Trophoblast cell (in vitro differentiated cells and primary cell): Measurements from ENCODE around the gene C1QTNF3.
A peak's percentile ranks its signal among the peaks of the same experiment; 100 is the strongest.

ENCODE experiments used
- DNase-seq, 2 donors: peaks; one replicate each; pipeline ENCODE4 v3.0.0-alpha.2; 2016
- H2AFZ ChIP-seq: 2 replicates; pipeline ENCODE4 v1.6.1; 2013; ENCODE audit warnings: low read length, moderate library complexity, mild to moderate bottlenecking; ENCODE audit not compliant: insufficient read depth, poor library complexity
- H2AK5ac ChIP-seq: 2 replicates; pipeline ENCODE4 v1.6.1; 2013; ENCODE audit warnings: mild to moderate bottlenecking, low read length
- H2BK120ac ChIP-seq: 2 replicates; pipeline ENCODE4 v1.6.1; 2013; ENCODE audit warnings: low read length, mild to moderate bottlenecking, moderate library complexity; ENCODE audit not compliant: insufficient read depth, poor library complexity
- H2BK12ac ChIP-seq: 2 replicates; pipeline ENCODE4 v1.6.1; 2013; ENCODE audit warnings: mild to moderate bottlenecking, low read length, moderate library complexity
- H2BK5ac ChIP-seq: 2 replicates; pipeline ENCODE4 v1.6.1; 2013; ENCODE audit warnings: low read length, low read depth, moderate library complexity, mild to moderate bottlenecking; ENCODE audit not compliant: poor library complexity
- H3K14ac ChIP-seq: 2 replicates; pipeline ENCODE4 v1.6.1; 2013; ENCODE audit warnings: mild to moderate bottlenecking, low read length
- H3K18ac ChIP-seq: 2 replicates; pipeline ENCODE4 v1.6.1; 2013; ENCODE audit warnings: mild to moderate bottlenecking, low read length
- H3K23ac ChIP-seq: 2 replicates; pipeline ENCODE4 v1.6.1; 2013; ENCODE audit warnings: low read length
- H3K27ac ChIP-seq: 2 replicates; pipeline ENCODE4 v1.5.1; 2013; ENCODE audit warnings: low read depth, mild to moderate bottlenecking, inconsistent platforms, low read length, moderate library complexity
- H3K27me3 ChIP-seq: 2 replicates; pipeline ENCODE4 v1.6.1; 2013; ENCODE audit warnings: inconsistent platforms, mild to moderate bottlenecking, low read length, moderate library complexity; ENCODE audit not compliant: insufficient read depth
- H3K36me3 ChIP-seq, 2 experiments: 1 replicate in 1 of 2; 2 replicates in 1 of 2; pipeline ENCODE4 v1.6.1; 2013; ENCODE audit warnings: low read length in 2 of 2, mild to moderate bottlenecking in 2 of 2, moderate library complexity in 1 of 2; ENCODE audit not compliant: insufficient read depth in 2 of 2, control insufficient read depth in 1 of 2
- H3K4ac ChIP-seq: 2 replicates; pipeline ENCODE4 v1.6.1; 2013; ENCODE audit warnings: low read depth, mild to moderate bottlenecking, low read length, moderate library complexity
- H3K4me1 ChIP-seq, 2 experiments: 1 replicate in 1 of 2; 2 replicates in 1 of 2; pipeline ENCODE4 v1.6.1; 2013; ENCODE audit warnings: low read length in 2 of 2, mild to moderate bottlenecking in 2 of 2, moderate library complexity in 1 of 2; ENCODE audit not compliant: insufficient read depth in 2 of 2, control insufficient read depth in 1 of 2
- H3K4me2 ChIP-seq: 2 replicates; pipeline ENCODE4 v1.6.1; 2013; ENCODE audit warnings: inconsistent platforms, mild to moderate bottlenecking, low read length, moderate library complexity
- H3K4me3 ChIP-seq: 2 replicates; pipeline ENCODE4 v1.5.1; 2013; ENCODE audit warnings: mild to moderate bottlenecking, low read depth, low read length, inconsistent platforms
- H3K79me1 ChIP-seq: one replicate; pipeline ENCODE4 v1.6.1; 2013; ENCODE audit warnings: low read length
- H3K79me2 ChIP-seq: 2 replicates; pipeline ENCODE4 v1.6.1; 2013; ENCODE audit warnings: low read length, mild to moderate bottlenecking; ENCODE audit not compliant: control insufficient read depth, insufficient read depth, poor library complexity
- H3K9ac ChIP-seq: 2 replicates; pipeline ENCODE4 v1.6.1; 2013; ENCODE audit warnings: mild to moderate bottlenecking, low read length
- H3K9me3 ChIP-seq: 2 replicates; pipeline ENCODE4 v1.6.1; 2013; ENCODE audit warnings: low read depth, mild to moderate bottlenecking, control low read depth, inconsistent platforms, low read length; ENCODE audit not compliant: insufficient read depth
- H4K12ac ChIP-seq: 2 replicates; pipeline ENCODE4 v1.6.1; 2013; ENCODE audit warnings: low read depth, mild to moderate bottlenecking, low read length, moderate library complexity
- H4K8ac ChIP-seq: 2 replicates; pipeline ENCODE4 v1.6.1; 2013; ENCODE audit warnings: low read depth, mild to moderate bottlenecking, low read length, moderate library complexity
- H4K91ac ChIP-seq: one replicate; pipeline ENCODE4 v1.6.1; 2013; ENCODE audit warnings: low read depth, mild to moderate bottlenecking, low read length, moderate library complexity
- WGBS: extraction: QIAGEN DNeasy Blood & Tissue Kit; methylation state at CpG from one replicate; pipeline ENCODE4 v1.1.7; 2013; ENCODE audit warnings: missing lambda C conversion rate; ENCODE audit not compliant: insufficient read length, insufficient coverage; ENCODE audit errors: extremely low coverage; 5-methylcytosine and 5-hydroxymethylcytosine counted together

Gene C1QTNF3

DNA sequence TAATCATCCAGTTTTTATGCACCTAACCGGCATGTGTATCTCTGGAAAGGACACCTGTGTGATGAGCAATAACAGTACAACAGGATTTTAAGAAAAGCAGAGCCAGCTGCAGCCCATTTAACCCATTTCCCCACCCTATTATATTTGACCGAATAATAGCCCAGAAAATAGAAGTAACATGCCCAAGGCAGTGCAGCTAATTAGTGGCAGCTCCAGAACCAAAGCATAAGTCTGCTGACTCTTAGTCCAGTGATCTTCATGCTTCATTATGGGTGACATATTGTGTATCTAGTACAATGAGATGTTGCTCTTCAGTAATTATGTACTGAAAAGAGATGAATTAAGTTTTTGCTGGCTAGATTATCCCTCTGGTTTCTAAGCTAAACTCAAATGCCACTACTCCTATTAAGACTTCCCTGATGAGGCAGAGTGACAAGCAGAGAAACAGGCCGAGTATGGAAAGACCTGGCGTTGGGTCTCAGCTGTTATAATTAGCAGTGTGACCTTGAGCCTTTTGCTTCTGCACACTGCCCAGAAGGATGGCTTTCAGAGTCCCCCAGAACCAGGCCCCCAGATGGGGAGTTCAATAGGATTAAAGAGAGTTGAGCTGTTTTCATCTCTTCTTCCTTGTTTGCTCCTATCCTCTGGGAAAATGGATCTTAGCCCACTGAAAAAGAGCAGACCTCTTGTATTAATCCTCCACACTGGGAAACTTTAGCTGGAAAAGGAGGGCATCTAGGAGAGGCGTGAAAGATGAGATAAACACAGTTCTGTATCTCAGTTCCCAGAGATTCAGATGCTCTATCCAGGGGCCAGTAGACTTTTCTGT is 10.8 kb upstream of the C1QTNF3 start:
- WGBS: no CpG with 5 or more reads among the region's 5 CpGs
- Histone ChIP-seq H3K4ac (no peak overlapping the region), H3K9ac (no peak overlapping the region), H3K9me3 (no peaks in the 10 kb centered on the region), H4K12ac (no peak overlapping the region), H4K91ac (no peak overlapping the region), H4K8ac (no peak overlapping the region), H3K23ac (no peak overlapping the region), H2BK5ac (no peak overlapping the region), H3K14ac (no peak overlapping the region), H3K4me3 (no peak overlapping the region), H3K36me3 (no peaks in the 10 kb centered on the region), H3K4me1 (peaks cover 0 to 2% of the 10 kb centered on the region in 2 experiments), H3K27ac (no peak overlapping the region), H3K79me1 (no peaks in the 10 kb centered on the region), H3K27me3 (no peaks in the 10 kb centered on the region), H2AFZ (no peak overlapping the region), H2BK120ac (no peak overlapping the region), H3K4me2 (no peak overlapping the region), H2BK12ac (no peak overlapping the region), H3K79me2 (no peaks in the 10 kb centered on the region), H2AK5ac (no peak overlapping the region), H3K18ac (no peak overlapping the region)
- DNase-seq: no peak

GRCh38 chr5:34053133-34053532 is 10.1 kb upstream of the C1QTNF3 start:
- H3K79me2 ChIP-seq: no peaks in the 10 kb centered on the region

GRCh38 chr5:34051374-34051980 is 8.5 kb upstream of the C1QTNF3 start:
- no peak overlapping the region for H4K12ac ChIP-seq
- no peak overlapping the region for H2BK5ac ChIP-seq
- H3K14ac ChIP-seq: no peak overlapping the region
- no peak overlapping the region for H4K91ac ChIP-seq
- H3K79me1 ChIP-seq: no peaks in the 10 kb centered on the region
- DNase-seq: no peak
- H2BK12ac ChIP-seq: no peak overlapping the region
- no peak overlapping the region for H3K9ac ChIP-seq
- H3K9me3 ChIP-seq: peaks cover 2% of the 10 kb centered on the region
- no peak overlapping the region for H2AFZ ChIP-seq
- no peak overlapping the region for H3K18ac ChIP-seq
- H3K27me3 ChIP-seq: no peaks in the 10 kb centered on the region
- no peak overlapping the region for H3K4ac ChIP-seq
- WGBS: no CpG with 5 or more reads among the region's 4 CpGs
- no peak overlapping the region for H3K23ac ChIP-seq
- H3K27ac ChIP-seq: no peak overlapping the region
- no peaks in the 10 kb centered on the region for H3K36me3 ChIP-seq
- H3K4me3 ChIP-seq: no peak overlapping the region
- no peak overlapping the region for H4K8ac ChIP-seq
- H2BK120ac ChIP-seq: no peak overlapping the region
- H3K4me2 ChIP-seq: no peak overlapping the region
- H3K4me1 ChIP-seq: peaks cover 0 to 2% of the 10 kb centered on the region in 2 experiments
- H2AK5ac ChIP-seq: no peak overlapping the region
- no peaks in the 10 kb centered on the region for H3K79me2 ChIP-seq

More at GRCh38 chr5:34053133-34053532, 10.1 kb upstream of the C1QTNF3 start:
- no peak overlapping the region for H4K12ac ChIP-seq
- H2AFZ ChIP-seq: no peak overlapping the region
- H4K8ac ChIP-seq: no peak overlapping the region
- no peak overlapping the region for H3K4me3 ChIP-seq
- no peak overlapping the region for H2BK5ac ChIP-seq
- no peak overlapping the region for H3K4me2 ChIP-seq
- no peaks in the 10 kb centered on the region for H3K79me1 ChIP-seq
- H3K36me3 ChIP-seq: no peaks in the 10 kb centered on the region
- H3K27ac ChIP-seq: no peak overlapping the region
- H3K9me3 ChIP-seq: no peaks in the 10 kb centered on the region
- no peak overlapping the region for H3K9ac ChIP-seq
- H2AK5ac ChIP-seq: no peak overlapping the region
- DNase-seq: peak in 1 of 2 donors; percentile 5
- no peak overlapping the region for H3K18ac ChIP-seq
- no peaks in the 10 kb centered on the region for H3K27me3 ChIP-seq
- H3K4ac ChIP-seq: no peak overlapping the region
- H4K91ac ChIP-seq: no peak overlapping the region
- no peak overlapping the region for H2BK120ac ChIP-seq
- H2BK12ac ChIP-seq: no peak overlapping the region
- H3K14ac ChIP-seq: no peak overlapping the region
- no CpG with 5 or more reads among the region's 2 CpGs for WGBS
- H3K23ac ChIP-seq: no peak overlapping the region
- peaks cover 0 to 2% of the 10 kb centered on the region in 2 experiments for H3K4me1 ChIP-seq

GRCh38 chr5:34047774-34048572 is 5.0 kb upstream of the C1QTNF3 start:
- H3K27me3 ChIP-seq: no peaks in the 10 kb centered on the region
- peaks cover 2% of the 10 kb centered on the region for H3K9me3 ChIP-seq
- H2BK12ac ChIP-seq: no peak overlapping the region
- no peak overlapping the region for H3K23ac ChIP-seq
- no peak overlapping the region for H3K18ac ChIP-seq
- H4K12ac ChIP-seq: no peak overlapping the region
- H3K14ac ChIP-seq: no peak overlapping the region
- H3K27ac ChIP-seq: no peak overlapping the region
- DNase-seq: no peak
- H3K4me3 ChIP-seq: no peak overlapping the region
- H3K79me1 ChIP-seq: no peaks in the 10 kb centered on the region
- H4K91ac ChIP-seq: no peak overlapping the region
- no peak overlapping the region for H2AK5ac ChIP-seq
- no peak overlapping the region for H2BK5ac ChIP-seq
- no peak overlapping the region for H4K8ac ChIP-seq
- H2BK120ac ChIP-seq: no peak overlapping the region
- no peak overlapping the region for H3K9ac ChIP-seq
- H3K79me2 ChIP-seq: no peaks in the 10 kb centered on the region
- H2AFZ ChIP-seq: no peak overlapping the region
- no peaks in the 10 kb centered on the region for H3K36me3 ChIP-seq
- H3K4ac ChIP-seq: no peak overlapping the region
- no peaks in the 10 kb centered on the region for H3K4me1 ChIP-seq
- no peak overlapping the region for H3K4me2 ChIP-seq
